NCI-H2171 treated with DMSO at 0.1 percent for 48 hours (cell line): Measurements from ENCODE around the gene ZSCAN23.
"Not testable (repeated sequence)": the region's sequence is repeated elsewhere in the genome, so short reads cannot be mapped to it uniquely, and the experiment has no call there.

Experiments used
- DNase-seq: peaks from one replicate; lab custom pipeline; 2025; lab: John Stamatoyannopoulos, UW

Gene ZSCAN23

GRCh38 chr6:28436404-28436803, 6.9 kb downstream of the ZSCAN23 start:
- no peak for DNase-seq

- DNase-seq: no peak
These were observed 10.2 kb downstream of the ZSCAN23 start for GRCh38 chr6:28433119-28433518.

- DNase-seq: no peak
These were observed 13.5 kb downstream of the ZSCAN23 start for GRCh38 chr6:28429781-28430180.

- DNase-seq: no peak
These were observed 17.2 kb downstream of the ZSCAN23 start for GRCh38 chr6:28425944-28426541.

- DNase-seq: no peak
These were observed 19.1 kb downstream of the ZSCAN23 start for GRCh38 chr6:28424163-28424562.

- DNase-seq: no peak
These were observed 19.7 kb downstream of the ZSCAN23 start for GRCh38 chr6:28423546-28423945.

GRCh38 chr6:28413681-28414080, 29.6 kb downstream of the ZSCAN23 start:
- no peak for DNase-seq

GRCh38 chr6:28410767-28411166, 32.5 kb downstream of the ZSCAN23 start:
- DNase-seq: no peak

GRCh38 chr6:28408076-28408802, 35.1 kb downstream of the ZSCAN23 start:
- no peak for DNase-seq

GRCh38 chr6:28407401-28407800, 35.9 kb downstream of the ZSCAN23 start:
- no peak for DNase-seq

- not testable (repeated sequence) for DNase-seq
These were observed 39.4 kb downstream of the ZSCAN23 start for GRCh38 chr6:28403923-28404322.

GRCh38 chr6:28402197-28402596, 41.1 kb downstream of the ZSCAN23 start:
- DNase-seq: no peak

- no peak for DNase-seq
These were observed 42.1 kb downstream of the ZSCAN23 start for GRCh38 chr6:28401172-28401571.

GRCh38 chr6:28400122-28400451, 43.2 kb downstream of the ZSCAN23 start:
- no peak for DNase-seq

- DNase-seq: peak; percentile 86
These were observed 43.8 kb downstream of the ZSCAN23 start, which contains the start of gene ZSCAN12 for GRCh38 chr6:28399350-28400121. TSS of gene ZSCAN12 (minus strand) at chr6:28399747. CDS start at chr6:28398405, 1,342 bp downstream.

- DNase-seq: no peak
These were observed 47.4 kb downstream of the ZSCAN23 start for GRCh38 chr6:28395918-28396317.

- no peak for DNase-seq
These were observed 49.2 kb downstream of the ZSCAN23 start for GRCh38 chr6:28393912-28394662.

GRCh38 chr6:28390688-28391087, 52.6 kb downstream of the ZSCAN23 start:
- no peak for DNase-seq

- DNase-seq: no peak
These were observed 59.2 kb downstream of the ZSCAN23 start for GRCh38 chr6:28384143-28384533.

GRCh38 chr6:28383235-28384142, 59.8 kb downstream of the ZSCAN23 start:
- no peak for DNase-seq
